Neural cell (in vitro differentiated cells): ENCODE data around the gene BRI3.

Experiments used
- EP300 ChIP-seq: fragments of 450-650 bp; conservative IDR thresholded peaks from 2 replicates; pipeline ENCODE4 v1.6.1; 2014; ENCODE audit warnings: antibody characterized with exemption, mild to moderate bottlenecking, moderate library complexity; ENCODE audit not compliant: poor library complexity, severe bottlenecking
- EZH2 ChIP-seq: fragments of 200-600, 300-800 bp; shearing (Covaris generic), sonication (generic); IDR thresholded peaks from 2 replicates; pipeline ENCODE4 v1.6.1; 2014; ENCODE audit warnings: antibody characterized with exemption, low read length, borderline replicate concordance, mild to moderate bottlenecking; ENCODE audit not compliant: insufficient read depth, poor library complexity, severe bottlenecking
- MXI1 ChIP-seq: fragments of 450-650 bp; conservative IDR thresholded peaks from 2 replicates; pipeline ENCODE4 v1.6.1; 2014; ENCODE audit warnings: antibody characterized with exemption, mild to moderate bottlenecking; ENCODE audit not compliant: poor library complexity, severe bottlenecking
- POLR2AphosphoS5 ChIP-seq: IDR thresholded peaks from 2 replicates; pipeline ENCODE4 v1.6.1; 2012
- REST ChIP-seq: IDR thresholded peaks from 2 replicates; pipeline ENCODE4 v1.6.1; 2012; ENCODE audit warnings: borderline replicate concordance
- TAF1 ChIP-seq: IDR thresholded peaks from 2 replicates; pipeline ENCODE4 v1.6.1; 2012; ENCODE audit warnings: low read depth
- TF ChIP-seq, protein P1 (sequence below): fragments of 450-650 bp; IDR thresholded peaks from 2 replicates; pipeline ENCODE4 v1.5.1; 2014; ENCODE audit warnings: antibody characterized with exemption, mild to moderate bottlenecking, moderate library complexity; ENCODE audit not compliant: poor library complexity, severe bottlenecking

- no peak for TF ChIP-seq MXI1
- TF ChIP-seq REST = no peak
- no peak for TF ChIP-seq EZH2
- TF ChIP-seq, protein P1, sequence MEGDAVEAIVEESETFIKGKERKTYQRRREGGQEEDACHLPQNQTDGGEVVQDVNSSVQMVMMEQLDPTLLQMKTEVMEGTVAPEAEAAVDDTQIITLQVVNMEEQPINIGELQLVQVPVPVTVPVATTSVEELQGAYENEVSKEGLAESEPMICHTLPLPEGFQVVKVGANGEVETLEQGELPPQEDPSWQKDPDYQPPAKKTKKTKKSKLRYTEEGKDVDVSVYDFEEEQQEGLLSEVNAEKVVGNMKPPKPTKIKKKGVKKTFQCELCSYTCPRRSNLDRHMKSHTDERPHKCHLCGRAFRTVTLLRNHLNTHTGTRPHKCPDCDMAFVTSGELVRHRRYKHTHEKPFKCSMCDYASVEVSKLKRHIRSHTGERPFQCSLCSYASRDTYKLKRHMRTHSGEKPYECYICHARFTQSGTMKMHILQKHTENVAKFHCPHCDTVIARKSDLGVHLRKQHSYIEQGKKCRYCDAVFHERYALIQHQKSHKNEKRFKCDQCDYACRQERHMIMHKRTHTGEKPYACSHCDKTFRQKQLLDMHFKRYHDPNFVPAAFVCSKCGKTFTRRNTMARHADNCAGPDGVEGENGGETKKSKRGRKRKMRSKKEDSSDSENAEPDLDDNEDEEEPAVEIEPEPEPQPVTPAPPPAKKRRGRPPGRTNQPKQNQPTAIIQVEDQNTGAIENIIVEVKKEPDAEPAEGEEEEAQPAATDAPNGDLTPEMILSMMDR = no peak
- no peak for TF ChIP-seq EP300
- no peak for TF ChIP-seq POLR2AphosphoS5
- TF ChIP-seq TAF1 = no peak
Measured at GRCh38 chr7:98286701-98287485, 5.4 kb downstream of the BRI3 start.
